HUES6 (cell line): ENCODE results near the gene DLGAP1.

Experiments
- H3K27ac ChIP-seq: 2 replicates; pipeline ENCODE4 v1.7.0; 2013; ENCODE audit warnings: low read depth, mild to moderate bottlenecking, low read length, inconsistent platforms
- H3K27me3 ChIP-seq: 2 replicates; pipeline ENCODE4 v1.6.1; 2013; ENCODE audit warnings: low read length; ENCODE audit not compliant: control insufficient read depth, insufficient read depth
- H3K36me3 ChIP-seq: 2 replicates; pipeline ENCODE4 v1.6.1; 2013; ENCODE audit warnings: low read length; ENCODE audit not compliant: control insufficient read depth, insufficient read depth
- H3K4me1 ChIP-seq: 2 replicates; pipeline ENCODE4 v1.6.1; 2013; ENCODE audit warnings: low read length; ENCODE audit not compliant: control insufficient read depth, insufficient read depth
- H3K4me3 ChIP-seq: 2 replicates; pipeline ENCODE4 v1.5.1; 2013; ENCODE audit warnings: low read depth, low read length
- H3K9ac ChIP-seq: one replicate; pipeline ENCODE4 v1.6.1; 2013; ENCODE audit warnings: mild to moderate bottlenecking, low read length
- H3K9me3 ChIP-seq: 2 replicates; pipeline ENCODE4 v1.6.1; 2013; ENCODE audit warnings: low read depth, low read length; ENCODE audit not compliant: control insufficient read depth, insufficient read depth

DLGAP1 gene

DNA sequence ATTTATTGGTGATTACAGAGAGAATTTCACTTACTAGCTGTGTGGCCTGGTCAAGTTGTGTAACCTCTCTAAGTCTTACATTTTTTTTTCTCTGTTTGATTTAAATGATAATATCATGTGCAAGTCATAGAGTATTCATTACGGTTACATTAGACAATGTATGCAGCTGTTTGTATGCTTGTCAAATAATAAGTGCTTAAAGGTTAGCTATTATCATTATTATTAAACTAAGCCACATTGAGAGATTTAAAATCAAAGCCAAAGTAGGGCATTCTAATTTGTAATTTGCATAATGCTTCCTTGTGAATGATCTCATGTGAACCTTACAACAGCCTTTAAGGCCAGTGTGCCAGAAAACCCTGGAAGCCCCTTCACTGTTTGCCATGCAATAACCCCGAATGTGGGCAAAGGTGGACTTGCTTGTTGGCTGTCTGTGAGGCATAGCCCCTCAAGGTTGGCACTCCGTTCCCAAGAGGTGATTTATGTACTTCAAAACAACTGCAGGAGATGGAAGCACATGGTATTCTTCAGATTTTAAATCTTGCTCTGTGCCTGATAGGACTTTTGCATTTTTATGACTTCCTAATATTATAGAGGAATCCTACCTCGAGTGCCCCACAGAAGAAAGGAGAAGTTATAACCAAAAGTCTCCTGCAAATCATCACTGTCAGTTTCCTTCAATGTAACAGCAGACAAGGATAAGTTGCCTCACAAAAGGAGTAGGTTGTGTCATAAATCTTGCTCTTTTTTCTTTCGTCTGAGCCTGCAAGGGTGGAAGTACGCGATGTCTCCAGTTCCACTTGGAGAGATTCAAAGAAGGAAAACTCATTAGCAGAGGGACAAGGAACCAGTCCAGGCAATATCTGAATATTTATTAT lies 733.1 kb downstream of the DLGAP1 start:
- H3K4me1 ChIP-seq: peaks cover 21% of the 10 kb centered on the region
- H3K4me3 ChIP-seq: no peak overlapping the region
- H3K36me3 ChIP-seq: no peaks in the 10 kb centered on the region
- H3K9me3 ChIP-seq: no peaks in the 10 kb centered on the region
- H3K27me3 ChIP-seq: no peaks in the 10 kb centered on the region
- H3K27ac ChIP-seq: no peak overlapping the region
- no peak overlapping the region for H3K9ac ChIP-seq

DNA sequence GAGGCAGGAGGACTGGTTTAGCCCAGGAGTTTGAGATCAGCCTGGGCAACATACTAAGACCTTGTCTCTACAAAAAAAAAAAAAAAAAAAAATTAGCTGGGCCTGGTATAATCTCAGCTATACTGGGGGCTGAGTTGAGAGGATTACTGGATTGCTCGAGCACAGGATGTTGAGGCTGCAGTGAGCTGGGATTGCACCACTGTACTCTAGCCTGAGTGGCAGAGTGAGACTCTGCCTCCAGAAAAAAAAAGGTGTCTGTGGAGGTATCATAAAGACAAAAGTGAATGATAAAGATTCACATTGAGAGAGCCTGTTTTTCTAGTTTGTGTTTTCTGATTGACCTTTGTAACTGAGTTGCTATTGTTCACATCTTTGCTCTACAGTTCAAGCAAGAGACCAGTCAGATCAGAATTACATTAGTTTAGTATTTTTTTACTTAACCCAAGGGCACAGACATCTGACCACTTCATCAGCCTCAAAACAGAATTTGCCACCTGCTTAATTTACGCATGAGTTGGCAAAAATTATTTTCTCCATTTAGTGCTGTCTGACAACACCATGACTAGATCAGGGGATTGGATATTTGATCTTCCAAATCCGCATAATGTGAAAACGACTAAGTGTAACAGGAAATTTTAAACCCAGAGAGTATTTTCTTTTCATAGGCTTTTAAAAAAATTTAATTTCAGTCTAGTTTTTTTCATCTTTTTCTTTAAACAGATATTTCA lies 734.1 kb downstream of the DLGAP1 start:
- Histone ChIP-seq H3K4me1 (peaks cover 21% of the 10 kb centered on the region), H3K4me3 (no peak overlapping the region), H3K9me3 (no peaks in the 10 kb centered on the region), H3K9ac (no peak overlapping the region), H3K36me3 (no peaks in the 10 kb centered on the region), H3K27ac (no peak overlapping the region), H3K27me3 (no peaks in the 10 kb centered on the region)

DNA sequence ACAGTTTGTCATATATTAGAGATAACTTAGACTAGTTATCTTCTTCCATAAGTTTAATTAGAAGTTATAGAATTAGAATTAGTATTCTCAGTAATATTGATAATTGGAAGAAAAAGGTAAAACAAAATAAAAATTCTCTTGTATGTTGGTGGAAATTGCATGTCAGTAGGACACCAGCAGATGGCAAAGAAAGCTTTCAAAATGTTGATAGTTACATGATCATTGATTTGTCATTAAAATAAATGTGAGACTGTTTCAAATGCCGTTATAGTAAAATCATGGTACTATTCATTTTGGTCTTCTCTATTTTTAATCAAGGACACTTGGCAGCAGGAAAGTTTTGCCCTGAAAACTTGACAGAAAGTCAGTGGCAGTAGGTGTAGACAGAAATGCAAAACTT lies 734.9 kb downstream of the DLGAP1 start:
- H3K4me3 ChIP-seq: no peak overlapping the region
- H3K9me3 ChIP-seq: no peaks in the 10 kb centered on the region
- H3K9ac ChIP-seq: no peak overlapping the region
- no peak overlapping the region for H3K27ac ChIP-seq
- no peaks in the 10 kb centered on the region for H3K36me3 ChIP-seq
- H3K27me3 ChIP-seq: no peaks in the 10 kb centered on the region
- peaks cover 21% of the 10 kb centered on the region for H3K4me1 ChIP-seq

DNA sequence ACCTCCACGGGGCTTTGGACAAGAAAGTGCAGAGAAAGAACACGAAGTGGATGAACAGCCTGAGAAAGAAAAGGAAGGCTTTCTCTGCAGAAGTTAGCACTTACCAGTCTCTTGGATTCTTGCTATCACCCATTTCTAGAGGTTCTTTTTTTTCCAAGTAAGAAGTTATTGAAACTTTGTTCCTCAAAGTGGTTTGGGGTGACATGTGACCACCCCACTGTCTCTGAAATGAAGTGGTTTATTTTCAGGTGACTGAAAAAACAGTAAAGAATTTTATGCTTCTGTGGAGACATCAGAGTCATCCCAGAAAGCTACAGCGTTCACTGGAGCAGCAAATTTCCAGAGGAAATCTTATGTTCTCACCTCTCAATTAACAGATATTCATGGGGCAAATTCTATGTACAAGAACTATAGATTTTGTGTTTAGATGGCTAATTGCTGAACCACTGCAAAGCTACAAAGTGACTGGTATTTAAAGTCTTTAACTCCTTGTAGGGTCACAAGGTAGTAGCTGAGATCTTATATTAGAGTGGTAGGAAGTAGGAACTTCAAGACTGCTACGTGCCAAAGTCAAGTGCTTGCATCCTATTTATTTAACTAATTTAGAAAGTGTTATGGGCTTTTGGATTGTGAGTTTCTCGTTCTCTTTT lies 737.6 kb downstream of the DLGAP1 start:
- H3K4me1 ChIP-seq: peaks cover 13% of the 10 kb centered on the region
- H3K9me3 ChIP-seq: no peaks in the 10 kb centered on the region
- no peak overlapping the region for H3K9ac ChIP-seq
- H3K36me3 ChIP-seq: no peaks in the 10 kb centered on the region
- H3K27me3 ChIP-seq: no peaks in the 10 kb centered on the region
- no peak overlapping the region for H3K4me3 ChIP-seq
- no peak overlapping the region for H3K27ac ChIP-seq

DNA sequence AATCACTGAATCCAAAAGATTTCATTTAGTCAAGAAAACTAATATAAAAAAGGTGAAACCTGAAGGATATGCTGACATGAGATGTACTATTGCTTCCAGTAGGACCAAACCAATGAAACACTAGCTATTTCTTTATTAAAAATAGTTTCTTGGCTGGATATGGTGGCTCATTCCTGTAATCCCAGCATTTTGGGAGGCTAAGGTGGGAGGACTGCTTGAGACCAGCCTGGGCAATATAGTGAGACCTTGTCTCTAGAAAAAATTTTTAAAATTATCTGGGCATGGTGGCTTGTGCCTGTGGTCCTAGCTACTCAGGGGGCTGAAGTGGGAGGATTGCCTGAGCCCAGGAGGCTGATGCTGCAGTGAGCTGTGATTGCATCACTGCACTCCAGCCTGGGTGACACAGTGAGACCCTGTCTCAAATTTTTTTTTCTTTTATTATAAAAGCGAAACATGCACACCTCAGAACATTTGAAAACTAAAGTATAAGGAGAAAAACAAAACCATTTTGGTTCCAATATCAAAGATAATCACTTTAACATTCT lies 738.9 kb downstream of the DLGAP1 start:
- no peaks in the 10 kb centered on the region for H3K36me3 ChIP-seq
- H3K27me3 ChIP-seq: no peaks in the 10 kb centered on the region
- no peak overlapping the region for H3K9ac ChIP-seq
- peaks cover 3% of the 10 kb centered on the region; the same call in 1 of the 2 replicates for H3K4me1 ChIP-seq
- no peak overlapping the region for H3K27ac ChIP-seq
- no peaks in the 10 kb centered on the region for H3K9me3 ChIP-seq
- no peak overlapping the region for H3K4me3 ChIP-seq

DNA sequence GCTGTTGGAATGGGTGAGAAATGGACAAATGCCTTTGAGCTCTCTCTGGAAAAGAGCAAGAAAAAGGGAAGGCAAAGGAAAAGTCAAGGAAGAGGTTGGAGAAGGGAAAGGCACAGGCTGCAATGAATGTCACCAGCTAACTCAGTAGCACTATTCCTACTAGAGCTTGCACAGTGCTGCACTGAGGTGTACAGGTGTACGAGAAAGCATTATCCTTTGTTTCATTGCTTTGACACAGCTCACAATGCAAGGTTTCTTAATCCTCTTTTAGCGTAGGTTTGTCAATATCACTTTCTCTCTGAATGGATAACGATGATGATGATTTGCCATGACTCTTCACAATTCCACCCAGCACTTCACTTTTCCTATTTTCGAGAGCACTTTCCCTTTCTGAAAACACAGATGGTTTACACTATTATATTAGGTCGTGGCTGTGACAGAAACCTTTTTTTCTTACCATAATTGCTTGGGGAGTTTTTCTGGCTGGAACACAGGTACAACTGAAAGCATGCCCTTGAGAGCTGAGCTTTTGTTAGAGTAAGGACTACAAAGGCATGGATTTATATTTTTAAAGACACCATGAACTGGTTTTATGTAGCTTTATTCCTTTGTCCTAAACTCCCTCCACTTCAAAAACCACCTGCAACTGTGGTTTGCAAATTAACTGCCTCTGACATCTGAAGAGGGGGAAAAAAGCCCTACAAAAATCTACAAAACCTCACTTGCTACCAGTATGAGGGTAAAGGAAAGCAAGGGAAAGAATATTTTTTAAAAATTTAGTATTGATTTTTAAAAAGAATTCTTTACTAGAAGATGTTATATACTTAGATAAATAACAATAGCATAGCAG lies 739.7 kb downstream of the DLGAP1 start:
- Histone ChIP-seq H3K4me1 (no peaks in the 10 kb centered on the region), H3K9me3 (no peaks in the 10 kb centered on the region), H3K9ac (no peak overlapping the region), H3K4me3 (no peak overlapping the region), H3K27ac (no peak overlapping the region), H3K36me3 (no peaks in the 10 kb centered on the region), H3K27me3 (no peaks in the 10 kb centered on the region)

DNA sequence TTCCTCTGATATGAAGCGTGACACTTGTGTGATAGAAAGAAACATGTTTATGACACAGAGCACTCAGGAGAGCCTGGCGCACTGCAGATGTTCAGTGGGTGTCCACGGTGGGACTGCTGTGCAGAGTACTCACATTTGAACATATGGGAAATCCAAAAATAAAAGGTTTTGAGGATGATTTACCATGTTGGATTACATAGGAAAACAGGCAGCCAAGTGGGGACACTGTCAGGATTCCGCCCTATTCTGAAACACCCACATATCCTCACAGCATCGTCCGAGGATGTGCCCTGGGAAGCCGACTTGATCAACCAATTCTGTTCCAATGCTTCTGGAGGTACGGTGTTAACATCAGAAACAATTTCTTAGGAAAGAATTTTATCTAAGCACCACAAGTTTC lies 741.4 kb downstream of the DLGAP1 start:
- Histone ChIP-seq H3K9ac (no peak overlapping the region), H3K9me3 (no peaks in the 10 kb centered on the region), H3K4me1 (no peaks in the 10 kb centered on the region), H3K27ac (no peak overlapping the region), H3K36me3 (no peaks in the 10 kb centered on the region), H3K4me3 (no peak overlapping the region), H3K27me3 (no peaks in the 10 kb centered on the region)

DNA sequence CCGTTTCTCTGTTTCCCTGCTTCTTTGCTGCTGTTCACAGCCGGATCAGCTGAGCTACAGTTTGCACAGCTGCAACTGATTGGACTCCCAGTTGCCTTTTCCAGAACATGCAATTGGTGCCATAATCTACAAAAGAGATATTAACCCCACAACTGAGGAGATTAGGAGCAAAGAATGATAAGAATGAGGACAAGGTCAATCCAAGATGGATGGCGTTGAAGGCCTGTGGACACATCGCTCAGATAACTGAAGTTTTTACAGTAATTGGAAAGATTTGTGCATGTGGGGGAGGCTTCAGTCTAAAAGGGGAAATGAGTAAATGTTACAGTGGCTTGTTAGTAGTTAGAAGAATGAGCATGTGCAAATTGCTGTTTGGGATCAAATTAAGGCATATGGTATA lies 741.9 kb downstream of the DLGAP1 start:
- no peak overlapping the region for H3K27ac ChIP-seq
- no peaks in the 10 kb centered on the region for H3K4me1 ChIP-seq
- H3K4me3 ChIP-seq: no peak overlapping the region

DNA sequence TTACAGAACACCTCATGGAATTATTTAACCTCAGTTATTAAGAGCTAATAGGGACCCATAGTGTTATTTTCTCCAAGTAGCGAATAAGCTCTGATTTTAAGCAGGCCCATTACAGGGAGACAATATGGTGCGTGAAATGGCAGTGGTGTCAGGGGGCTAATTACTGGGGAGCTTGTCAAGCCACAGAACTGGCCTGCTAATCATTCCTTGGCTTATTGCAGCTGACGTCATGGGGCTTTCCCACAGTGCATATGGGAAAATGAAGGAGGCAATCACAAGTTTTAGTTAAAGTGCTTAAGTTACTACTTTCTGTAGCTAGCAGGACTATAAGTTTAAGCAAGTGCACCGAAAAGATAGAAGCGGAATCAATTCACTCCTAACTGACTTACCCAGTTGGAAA lies 742.6 kb downstream of the DLGAP1 start:
- Histone ChIP-seq H3K36me3 (no peaks in the 10 kb centered on the region), H3K4me1 (no peaks in the 10 kb centered on the region), H3K4me3 (no peak overlapping the region), H3K9me3 (no peaks in the 10 kb centered on the region), H3K27me3 (no peaks in the 10 kb centered on the region), H3K27ac (no peak overlapping the region), H3K9ac (no peak overlapping the region)

More for the DNA sequence above, 741.9 kb downstream of the DLGAP1 start:
- H3K27me3 ChIP-seq: no peaks in the 10 kb centered on the region
- no peak overlapping the region for H3K9ac ChIP-seq
- H3K36me3 ChIP-seq: no peaks in the 10 kb centered on the region
- H3K9me3 ChIP-seq: no peaks in the 10 kb centered on the region

DNA sequence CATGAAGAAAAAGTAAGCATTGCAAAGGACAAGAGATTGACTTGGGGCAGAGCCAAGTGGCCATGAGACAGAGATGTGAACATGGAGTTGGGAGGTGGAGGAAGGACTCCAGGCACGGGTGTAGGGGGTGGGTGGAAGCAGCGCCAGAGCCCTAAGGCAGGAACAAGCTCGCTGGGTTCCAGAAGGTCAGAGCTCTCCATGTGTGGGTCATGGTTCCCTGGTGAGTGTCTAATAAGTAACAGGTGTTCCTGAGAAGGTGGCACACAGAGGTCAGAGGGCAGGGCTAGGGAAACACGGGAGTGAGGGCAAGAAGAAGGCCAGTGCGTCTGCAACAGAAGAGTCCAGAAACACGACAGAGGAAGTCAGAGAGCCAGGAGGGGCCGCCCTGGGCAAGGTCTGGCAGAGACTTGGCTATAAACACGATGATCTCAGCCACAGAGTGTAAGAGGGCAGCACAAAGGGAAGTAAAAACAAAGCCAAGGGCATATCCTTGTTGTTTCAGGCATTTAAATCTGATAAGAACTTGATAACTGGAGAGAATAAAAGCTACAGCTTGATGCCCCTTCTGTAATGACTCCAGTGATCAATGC lies 744.3 kb downstream of the DLGAP1 start:
- Histone ChIP-seq H3K36me3 (no peaks in the 10 kb centered on the region), H3K9me3 (no peaks in the 10 kb centered on the region), H3K27me3 (no peaks in the 10 kb centered on the region), H3K4me1 (no peaks in the 10 kb centered on the region), H3K27ac (no peak overlapping the region), H3K4me3 (no peak overlapping the region), H3K9ac (no peak overlapping the region)
